ENCODE data around the gene NPY2R. TPM values are rescaled to one million over a fixed set of nuclear protein-coding genes. Genes with fewer than 3 reads are reported as not detected.

The NPY2R gene
- total RNA-seq, 1 experiment from 2014 or later: 0.07 TPM

DNA sequence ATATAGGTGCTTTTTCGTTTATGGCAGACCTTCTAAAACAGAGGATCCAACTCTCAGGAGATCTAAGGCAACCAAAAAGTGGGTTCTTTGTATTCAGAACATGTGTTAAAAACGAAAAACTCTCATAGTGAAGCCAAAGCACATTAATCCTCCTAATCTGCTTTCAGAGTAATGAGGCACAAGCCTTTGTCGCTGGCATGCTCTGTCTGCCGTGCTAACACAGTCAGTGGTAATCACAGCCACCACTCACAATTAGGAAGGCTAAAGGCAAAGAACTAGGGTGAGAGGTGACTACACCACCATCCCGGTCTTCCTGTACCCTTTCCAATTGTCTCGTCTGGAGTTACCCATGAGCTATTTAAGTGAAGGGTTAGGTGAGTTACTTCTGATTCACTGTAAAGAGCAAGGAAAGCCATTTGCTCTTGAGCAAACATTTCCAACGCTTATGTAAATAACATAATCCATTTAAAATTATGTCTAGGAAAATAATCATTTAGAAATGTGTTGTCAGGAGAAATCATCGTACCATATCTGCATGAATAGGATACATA is 40.7 kb downstream of the NPY2R start:
- POLR2A ChIA-PET (ENCODE audit: unreplicated experiment): no interaction called here
- CTCF ChIA-PET: no interaction called here

GRCh38 chr4:155252327-155252726 is 43.9 kb downstream of the NPY2R start:
- H3K9ac ChIP-seq (ENCODE audit: low read length): no peak overlapping the region
- no peaks in the 10 kb centered on the region for H3K9me2 ChIP-seq (replicated peaks; ENCODE audit: low read length)
- no peak overlapping the region for H3K4me3 ChIP-seq (ENCODE audit: low read length)
- TF ChIP-seq, protein P1, sequence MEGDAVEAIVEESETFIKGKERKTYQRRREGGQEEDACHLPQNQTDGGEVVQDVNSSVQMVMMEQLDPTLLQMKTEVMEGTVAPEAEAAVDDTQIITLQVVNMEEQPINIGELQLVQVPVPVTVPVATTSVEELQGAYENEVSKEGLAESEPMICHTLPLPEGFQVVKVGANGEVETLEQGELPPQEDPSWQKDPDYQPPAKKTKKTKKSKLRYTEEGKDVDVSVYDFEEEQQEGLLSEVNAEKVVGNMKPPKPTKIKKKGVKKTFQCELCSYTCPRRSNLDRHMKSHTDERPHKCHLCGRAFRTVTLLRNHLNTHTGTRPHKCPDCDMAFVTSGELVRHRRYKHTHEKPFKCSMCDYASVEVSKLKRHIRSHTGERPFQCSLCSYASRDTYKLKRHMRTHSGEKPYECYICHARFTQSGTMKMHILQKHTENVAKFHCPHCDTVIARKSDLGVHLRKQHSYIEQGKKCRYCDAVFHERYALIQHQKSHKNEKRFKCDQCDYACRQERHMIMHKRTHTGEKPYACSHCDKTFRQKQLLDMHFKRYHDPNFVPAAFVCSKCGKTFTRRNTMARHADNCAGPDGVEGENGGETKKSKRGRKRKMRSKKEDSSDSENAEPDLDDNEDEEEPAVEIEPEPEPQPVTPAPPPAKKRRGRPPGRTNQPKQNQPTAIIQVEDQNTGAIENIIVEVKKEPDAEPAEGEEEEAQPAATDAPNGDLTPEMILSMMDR (conservative IDR thresholded peaks at IDR 0.05; ENCODE audit: low read depth, low read length): no peak
- no peak for TF ChIP-seq EZH2phosphoT487 (IDR thresholded peaks at IDR 0.05; ENCODE audit: borderline replicate concordance, low read length)
- TF ChIP-seq EZH2 (IDR thresholded peaks at IDR 0.05; ENCODE audit: low read length, unreplicated experiment): no peak
- H3K79me2 ChIP-seq (ENCODE audit: low read length): no peaks in the 10 kb centered on the region
- ChIA-PET CTCF (no interaction called here), POLR2A (ENCODE audit: unreplicated experiment) (no interaction called here)
- intact Hi-C loops (cut with micrococcal nuclease): no loop called here
- H3K27ac ChIP-seq (ENCODE audit: low read length): no peak overlapping the region
- no peak overlapping the region for H3K4me2 ChIP-seq (ENCODE audit: low read length)
- no peaks in the 10 kb centered on the region for H3K36me3 ChIP-seq (ENCODE audit: low read depth, low read length)
- H3K9me3 ChIP-seq (ENCODE audit: low read length): no peaks in the 10 kb centered on the region
- peaks cover 24% of the 10 kb centered on the region for H3K4me1 ChIP-seq (ENCODE audit: insufficient read depth, low read length)
- BruUV-seq (replicated peaks): no TSS peak
- no peaks in the 10 kb centered on the region for H4K20me1 ChIP-seq (ENCODE audit: low read length)
- ATAC-seq (no peak), DNase-seq (no peak)
- H3F3A ChIP-seq (ENCODE audit: low read length, unreplicated experiment): peaks cover 3% of the 10 kb centered on the region
- H2AFZ ChIP-seq (ENCODE audit: low read length): no peak overlapping the region
- no peaks in the 10 kb centered on the region for H3K27me3 ChIP-seq (ENCODE audit: low read length)

More for the DNA sequence above, 40.7 kb downstream of the NPY2R start:
- Histone ChIP-seq H3K4me2 (ENCODE audit: low read length) (peak overlapping the region; percentile 86), H3K4me1 (ENCODE audit: insufficient read depth, low read length) (peaks cover 27% of the 10 kb centered on the region), H3K27ac (ENCODE audit: low read length) (peak overlapping the region; percentile 99), H3K79me2 (ENCODE audit: low read length) (no peaks in the 10 kb centered on the region), H2AFZ (ENCODE audit: low read length) (peak overlapping the region; percentile 36; the same call in 1 of the 2 replicates), H3K4me3 (ENCODE audit: low read length) (peak overlapping the region; percentile 57), H3F3A (ENCODE audit: low read length, unreplicated experiment) (peaks cover 3% of the 10 kb centered on the region), H3K27me3 (ENCODE audit: low read length) (no peaks in the 10 kb centered on the region), H3K9me2 (replicated peaks; ENCODE audit: low read length) (no peaks in the 10 kb centered on the region), H4K20me1 (ENCODE audit: low read length) (no peaks in the 10 kb centered on the region), H3K9ac (ENCODE audit: low read length) (peak overlapping the region; percentile 80), H3K9me3 (ENCODE audit: low read length) (no peaks in the 10 kb centered on the region), H3K36me3 (ENCODE audit: low read depth, low read length) (no peaks in the 10 kb centered on the region)
- TF ChIP-seq EZH2phosphoT487 (IDR thresholded peaks at IDR 0.05; ENCODE audit: borderline replicate concordance, low read length) (no peak), EZH2 (IDR thresholded peaks at IDR 0.05; ENCODE audit: low read length, unreplicated experiment) (no peak)
- TF ChIP-seq, protein P1 (conservative IDR thresholded peaks at IDR 0.05; ENCODE audit: low read depth, low read length): no peak
- ATAC-seq (peak; percentile 90), DNase-seq (peak; percentile 89)
- intact Hi-C loops (cut with micrococcal nuclease): loop anchor here (1.0 to 5.0 kb wide), 4 partner anchors 16 to 267 kb away; partner anchors contain the start of gene NPY2R
- no TSS peak for BruUV-seq (replicated peaks)

- ATAC-seq: no peak
- H3K27ac ChIP-seq (ENCODE audit: low read length): no peak overlapping the region
- no peak overlapping the region for H3K4me3 ChIP-seq (ENCODE audit: low read length)
- no peaks in the 10 kb centered on the region for H3K36me3 ChIP-seq (ENCODE audit: low read depth, low read length)
- no peaks in the 10 kb centered on the region; the same call in 1 of the 2 replicates for H3K4me1 ChIP-seq (ENCODE audit: insufficient read depth, low read length)
- H3K9ac ChIP-seq (ENCODE audit: low read length): no peak overlapping the region
- no peaks in the 10 kb centered on the region for H3K79me2 ChIP-seq (ENCODE audit: low read length)
- CTCF ChIA-PET: no interaction called here
- no peak overlapping the region for H3K4me2 ChIP-seq (ENCODE audit: low read length)
- POLR2A ChIA-PET (ENCODE audit: unreplicated experiment): no interaction called here
- H3K27me3 ChIP-seq (ENCODE audit: low read length): no peaks in the 10 kb centered on the region
- no peaks in the 10 kb centered on the region for H3K9me3 ChIP-seq (ENCODE audit: low read length)
- no peak overlapping the region for H2AFZ ChIP-seq (ENCODE audit: low read length)
- BruUV-seq (replicated peaks): no TSS peak
- intact Hi-C loops (cut with micrococcal nuclease): no loop called here
- H3K9me2 ChIP-seq (replicated peaks; ENCODE audit: low read length): no peaks in the 10 kb centered on the region
- no peaks in the 10 kb centered on the region for H3F3A ChIP-seq (ENCODE audit: low read length, unreplicated experiment)
- no peak for DNase-seq
- H4K20me1 ChIP-seq (ENCODE audit: low read length): no peaks in the 10 kb centered on the region
- TF ChIP-seq, protein P1 (conservative IDR thresholded peaks at IDR 0.05; ENCODE audit: low read depth, low read length): no peak
- TF ChIP-seq EZH2 (IDR thresholded peaks at IDR 0.05; ENCODE audit: low read length, unreplicated experiment): no peak
- TF ChIP-seq EZH2phosphoT487 (IDR thresholded peaks at IDR 0.05; ENCODE audit: borderline replicate concordance, low read length): no peak
Observed at GRCh38 chr4:155263480-155263879, 55.0 kb downstream of the NPY2R start.

Measured in PC-3 (cell line).